Activated T-cell treated with anti-CD3 and anti-CD28 coated beads, Interleukin-2, amount 50 U/mL, for 4 hours (primary cell): ENCODE results near the gene FAM83E. TPM values are rescaled to one million over a fixed set of nuclear protein-coding genes. Genes with fewer than 3 reads are reported as not detected.

Experiments used
- ATAC-seq, 2 donors: fragments of 200-7000 bp; cut with Tn5 transposase; one replicate each; pipeline ENCODE4 v1.10.0; 2021
- DNase-seq: peaks from one replicate; pipeline ENCODE4 v3.0.0-alpha.2; 2020
- H3K27me3 Mint-ChIP-seq: one replicate; pipeline ENCODE4 v1.8.0; 2021; ENCODE audit warnings: low read depth, mixed read lengths
- H3K36me3 Mint-ChIP-seq: one replicate; pipeline ENCODE4 v1.8.0; 2022; ENCODE audit warnings: mixed read lengths; ENCODE audit not compliant: insufficient read depth
- H3K4me1 Mint-ChIP-seq: one replicate; pipeline ENCODE4 v1.8.0; 2021; ENCODE audit warnings: low read depth, mixed read lengths
- H3K4me3 Mint-ChIP-seq: one replicate; pipeline ENCODE4 v1.8.0; 2021; ENCODE audit warnings: mild to moderate bottlenecking, moderate library complexity, mixed read lengths
- H3K9me3 Mint-ChIP-seq: one replicate; pipeline ENCODE4 v1.8.0; 2021; ENCODE audit warnings: mixed read lengths
- total RNA-seq, 3 donors: library from RNA; stranded (reverse); gene quantifications; one replicate each; pipeline ENCODE4 v1.2.1, GENCODE V29; 2021

Gene FAM83E
- total RNA-seq, 3 donors from 2014 or later: 11.3 to 15.7 (median 13.1) TPM

DNA sequence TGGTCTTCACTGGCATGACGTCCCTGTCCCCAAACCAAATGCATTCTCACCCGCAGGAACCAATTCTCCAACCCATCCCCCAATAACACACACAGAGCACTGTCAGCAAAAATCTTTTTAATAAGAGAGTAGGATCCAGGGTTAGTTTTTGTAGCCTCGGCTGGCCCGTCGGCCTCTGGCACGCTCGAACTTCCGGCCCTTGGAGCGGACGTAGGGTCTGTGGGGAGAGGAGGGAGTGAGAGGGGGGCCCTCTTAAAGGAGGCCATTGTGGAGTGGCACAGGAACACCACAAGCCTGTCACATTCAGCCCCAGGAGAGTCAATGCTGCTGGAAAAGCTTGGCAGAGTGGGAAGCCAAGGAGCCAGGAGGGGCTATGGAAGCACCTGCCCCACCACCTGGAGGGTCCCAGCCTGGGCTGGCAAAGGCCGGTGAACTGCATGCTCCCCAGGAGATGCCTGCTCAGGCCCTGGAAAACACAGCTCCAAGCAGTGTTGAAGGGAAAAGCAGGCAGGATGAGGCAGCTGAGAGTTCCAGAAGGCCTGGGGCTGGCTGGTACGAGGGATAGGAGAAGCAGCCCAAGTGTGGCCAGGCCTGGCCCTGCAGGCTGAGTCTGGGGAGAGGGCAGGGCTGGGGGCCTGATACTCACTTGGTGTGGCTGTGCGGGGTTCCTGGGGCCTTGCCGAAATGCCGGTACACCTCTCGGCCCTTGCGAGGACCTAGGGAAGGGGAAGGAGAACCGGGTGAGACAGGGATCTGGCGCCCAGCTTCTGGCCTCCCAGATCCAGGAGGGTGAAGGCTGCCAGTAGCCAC is 560 bp upstream of the FAM83E start:
- no peaks in the 10 kb centered on the region for H3K9me3 Mint-ChIP-seq
- no peaks in the 10 kb centered on the region for H3K27me3 Mint-ChIP-seq

DNA sequence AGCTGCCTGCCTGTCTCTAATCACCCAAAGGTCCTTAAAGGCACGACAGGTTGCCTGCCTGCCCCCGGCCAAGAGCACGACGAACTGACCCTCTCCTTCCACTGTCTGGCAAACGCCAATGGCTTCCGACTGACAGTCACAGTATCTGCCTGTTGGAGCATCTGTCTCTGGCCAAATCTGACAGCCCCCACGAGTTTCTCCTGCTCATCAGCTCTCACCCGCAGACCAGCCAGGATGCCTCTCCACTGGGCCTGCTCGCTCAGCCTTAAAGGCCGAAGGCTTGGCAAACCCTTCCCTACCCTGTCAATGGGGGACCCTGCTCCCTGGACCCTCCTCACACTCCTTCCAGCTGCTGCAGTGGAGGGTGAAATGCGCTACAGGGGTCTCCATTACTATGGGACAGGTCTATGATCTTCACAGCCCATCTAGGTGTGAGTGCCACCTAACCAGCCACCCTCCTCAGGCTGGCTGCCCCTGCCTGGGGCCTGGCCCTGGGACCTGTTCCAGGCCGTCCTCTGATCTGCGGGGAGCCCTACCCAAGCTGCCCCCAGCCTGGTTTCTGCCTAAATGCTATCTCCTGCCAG is 932 bp downstream of the FAM83E start:
- peaks cover 14% of the 10 kb centered on the region for H3K4me1 Mint-ChIP-seq

More for the DNA sequence above, 560 bp upstream of the FAM83E start:
- ATAC-seq (no peak), DNase-seq (no peak)
- peaks cover 46% of the 10 kb centered on the region for H3K36me3 Mint-ChIP-seq
- peaks cover 24% of the 10 kb centered on the region for H3K4me1 Mint-ChIP-seq
- peak overlapping the region; percentile 97 for H3K4me3 Mint-ChIP-seq

DNA sequence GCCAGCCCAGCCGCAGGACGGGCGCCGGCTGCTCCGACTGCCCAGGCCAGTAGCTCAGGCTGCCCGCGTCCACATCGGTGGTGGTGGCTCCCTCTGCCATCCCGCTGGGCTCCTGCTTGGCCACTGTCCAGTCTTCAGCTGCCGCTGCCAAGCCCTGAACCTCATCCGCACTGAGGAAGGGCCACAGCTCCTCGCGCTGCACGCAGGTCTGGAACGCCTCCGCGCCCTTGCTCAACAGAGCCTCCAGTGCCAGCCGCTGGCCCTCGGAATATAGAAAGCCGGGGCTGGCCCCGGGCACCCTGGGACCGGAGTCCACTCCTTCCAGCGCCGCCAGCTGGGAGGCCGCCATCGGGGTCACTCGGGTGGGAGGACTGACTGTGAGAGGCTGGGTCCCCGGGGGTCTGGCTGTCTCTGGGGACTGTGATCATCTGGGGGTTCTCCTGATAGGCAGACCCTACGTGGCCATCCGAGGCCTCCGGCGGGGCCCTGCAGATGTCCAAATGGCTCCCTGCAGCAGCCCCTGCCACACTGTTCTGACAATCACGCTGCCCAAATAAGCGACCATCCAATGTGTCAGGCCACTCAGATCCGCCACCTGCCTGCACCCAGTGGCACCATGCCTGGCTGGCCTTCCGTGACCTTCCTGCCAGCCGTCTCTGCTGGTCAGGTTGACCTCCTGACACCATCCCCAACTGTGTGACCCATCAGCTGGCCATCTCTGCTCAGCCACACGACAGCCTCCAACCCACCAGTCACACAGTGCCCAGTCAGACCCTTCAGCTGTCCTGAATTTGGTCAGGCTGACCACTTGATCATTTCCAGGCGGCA is 1.6 kb downstream of the FAM83E start:
- peaks cover 17% of the 10 kb centered on the region for H3K4me1 Mint-ChIP-seq
- peaks cover 37% of the 10 kb centered on the region for H3K36me3 Mint-ChIP-seq
- no peak for DNase-seq
- H3K27me3 Mint-ChIP-seq: no peaks in the 10 kb centered on the region
- peak overlapping the region; percentile 19 for H3K4me3 Mint-ChIP-seq
- ATAC-seq: peak; percentile 4 to 5
- no peaks in the 10 kb centered on the region for H3K9me3 Mint-ChIP-seq

More for the DNA sequence above, 932 bp downstream of the FAM83E start:
- DNase-seq (no peak), ATAC-seq (peak; percentile 6 to 7)
- Mint-ChIP-seq H3K9me3 (no peaks in the 10 kb centered on the region), H3K27me3 (no peaks in the 10 kb centered on the region), H3K36me3 (peaks cover 42% of the 10 kb centered on the region), H3K4me3 (peak overlapping the region; percentile 40)

DNA sequence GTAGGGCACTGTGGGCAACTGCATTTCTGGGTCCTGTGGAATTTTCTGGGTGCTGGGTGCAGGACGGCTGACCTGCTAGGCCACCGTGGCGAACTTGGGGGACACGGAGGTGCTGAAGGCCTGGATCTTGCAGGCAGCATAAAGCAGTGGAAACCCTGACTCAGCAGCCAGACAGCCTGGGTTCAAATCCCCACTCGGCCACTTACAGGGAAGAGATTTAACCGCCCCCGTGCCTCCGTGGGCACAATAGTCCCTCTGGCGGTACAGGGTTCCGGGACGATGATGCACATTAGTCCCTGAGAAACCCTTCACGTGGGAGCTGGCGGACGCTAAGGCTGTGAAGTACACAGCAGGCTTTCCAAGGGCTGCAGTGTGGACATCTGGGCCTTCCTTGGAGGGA is 3.0 kb downstream of the FAM83E start:
- ATAC-seq: no peak
- no peak overlapping the region for H3K4me3 Mint-ChIP-seq
- H3K27me3 Mint-ChIP-seq: no peaks in the 10 kb centered on the region
- H3K36me3 Mint-ChIP-seq: peaks cover 26% of the 10 kb centered on the region
- DNase-seq: no peak
- H3K9me3 Mint-ChIP-seq: no peaks in the 10 kb centered on the region
- H3K4me1 Mint-ChIP-seq: peaks cover 13% of the 10 kb centered on the region

DNA sequence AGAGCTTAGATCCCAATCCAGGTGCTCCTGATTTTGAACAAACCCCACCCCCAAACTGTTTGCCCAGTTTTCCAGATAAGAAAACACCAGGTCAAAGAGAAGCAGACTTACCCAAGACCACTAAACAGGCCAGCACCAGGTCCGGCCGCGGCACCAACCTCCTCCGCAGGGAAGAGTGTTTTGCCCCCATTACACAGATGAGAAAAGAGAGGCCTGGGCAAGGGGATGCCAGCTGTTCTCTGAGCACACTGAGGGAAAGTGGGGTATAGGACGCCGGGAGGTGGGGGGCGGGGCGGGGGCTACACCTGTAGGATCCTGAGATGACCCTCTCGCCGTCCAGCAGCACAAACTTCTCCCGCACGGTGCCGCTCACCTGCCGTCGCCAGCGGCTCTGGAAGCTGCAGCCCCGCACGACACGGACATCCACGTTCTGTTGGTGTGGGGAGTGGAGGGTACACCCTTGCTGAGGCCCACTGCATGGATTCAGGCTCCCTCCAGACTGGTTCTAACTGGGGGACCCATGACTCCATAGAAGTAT is 5.2 kb downstream of the FAM83E start:
- Mint-ChIP-seq H3K9me3 (no peaks in the 10 kb centered on the region), H3K4me3 (no peak overlapping the region), H3K36me3 (peaks cover 9% of the 10 kb centered on the region), H3K27me3 (no peaks in the 10 kb centered on the region), H3K4me1 (peaks cover 3% of the 10 kb centered on the region)
- DNase-seq (no peak), ATAC-seq (no peak)

DNA sequence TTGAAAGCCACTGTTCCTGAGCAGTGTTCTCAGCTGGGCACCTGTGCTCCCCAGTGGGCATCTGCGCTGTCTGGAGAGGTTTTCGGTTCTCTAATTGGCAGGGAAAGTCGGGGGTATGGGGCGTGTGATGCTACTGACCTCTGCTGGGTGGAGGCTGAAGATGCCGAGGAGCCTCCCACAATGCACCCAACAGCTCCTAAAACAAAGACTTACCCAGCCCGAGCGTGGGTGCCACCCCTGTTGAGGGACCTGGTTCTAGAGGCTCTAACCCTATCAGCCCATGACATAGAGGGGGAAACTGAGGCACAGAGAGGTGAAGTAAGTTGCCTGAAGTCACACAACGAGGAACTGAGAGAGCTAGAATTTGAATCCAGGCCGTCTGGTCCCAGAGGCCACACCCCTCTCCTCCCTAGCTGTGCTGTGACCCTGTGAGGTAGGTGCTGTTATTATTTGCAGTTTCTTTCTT is 6.0 kb downstream of the FAM83E start:
- DNase-seq (peak; percentile 36), ATAC-seq (peak; percentile 60 to 65)
- Mint-ChIP-seq H3K36me3 (peaks cover 3% of the 10 kb centered on the region), H3K4me3 (no peak overlapping the region), H3K27me3 (no peaks in the 10 kb centered on the region), H3K4me1 (peaks cover 3% of the 10 kb centered on the region), H3K9me3 (no peaks in the 10 kb centered on the region)

DNA sequence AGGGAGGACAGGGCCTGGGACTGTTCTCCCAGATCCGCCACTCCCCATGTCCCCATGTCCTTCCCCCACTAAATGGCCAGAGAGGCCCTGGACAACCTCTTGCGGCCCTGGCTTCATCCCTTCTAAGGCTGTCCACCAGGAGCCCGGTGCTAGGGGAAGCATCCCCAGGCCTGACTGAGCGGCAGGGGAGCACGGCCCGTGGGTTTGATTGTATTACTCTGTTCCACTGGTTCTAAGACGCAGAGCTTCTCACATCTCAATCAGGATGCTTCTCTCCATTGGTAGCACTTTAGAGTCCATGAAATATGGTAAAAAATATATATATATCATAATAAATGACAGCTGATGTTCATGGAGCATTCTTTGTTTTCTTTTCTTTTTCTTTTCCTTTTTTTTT is 7.5 kb downstream of the FAM83E start:
- no peak for ATAC-seq
- no peaks in the 10 kb centered on the region for H3K9me3 Mint-ChIP-seq
- H3K4me1 Mint-ChIP-seq: peaks cover 3% of the 10 kb centered on the region
- H3K36me3 Mint-ChIP-seq: no peaks in the 10 kb centered on the region
- no peak for DNase-seq
- no peak overlapping the region for H3K4me3 Mint-ChIP-seq
- no peaks in the 10 kb centered on the region for H3K27me3 Mint-ChIP-seq

DNA sequence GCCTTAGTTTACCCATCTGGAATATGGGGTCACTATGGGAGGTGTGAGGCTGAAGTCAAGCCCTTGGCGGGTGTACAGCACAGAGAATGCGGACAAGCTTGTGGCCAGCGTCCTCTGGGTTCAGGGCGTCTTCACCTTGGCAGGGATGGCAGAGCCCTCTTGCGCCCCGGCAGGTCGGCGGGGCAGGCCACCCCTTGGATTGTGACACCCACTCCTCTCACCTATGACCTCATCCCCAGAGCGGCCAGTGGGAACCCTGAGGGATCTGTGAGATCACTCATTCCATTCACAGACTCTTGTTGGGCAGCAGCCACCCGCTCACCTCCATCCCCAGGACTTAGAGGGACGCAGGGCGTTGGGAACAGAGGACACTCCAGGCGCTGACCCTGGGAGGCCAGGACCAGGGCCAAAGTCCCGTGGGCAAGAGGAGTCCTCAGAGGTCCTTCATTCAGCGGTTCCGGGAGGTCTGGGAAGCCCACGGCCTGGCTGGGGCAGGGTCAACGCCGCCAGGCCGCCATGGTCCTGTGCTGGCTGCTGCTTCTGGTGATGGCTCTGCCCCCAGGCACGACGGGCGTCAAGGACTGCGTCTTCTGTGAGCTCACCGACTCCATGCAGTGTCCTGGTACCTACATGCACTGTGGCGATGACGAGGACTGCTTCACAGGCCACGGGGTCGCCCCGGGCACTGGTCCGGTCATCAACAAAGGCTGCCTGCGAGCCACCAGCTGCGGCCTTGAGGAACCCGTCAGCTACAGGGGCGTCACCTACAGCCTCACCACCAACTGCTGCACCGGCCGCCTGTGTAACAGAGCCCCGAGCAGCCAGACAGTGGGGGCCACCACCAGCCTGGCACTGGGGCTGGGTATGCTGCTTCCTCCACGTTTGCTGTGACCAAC is 8.2 kb downstream of the FAM83E start, which contains the start of gene SPACA4:
SPACA4 (plus strand) TSS at position 280 of the 896 bp plus-strand sequence; CDS start at position 517, 237 bp downstream.
- DNase-seq: no peak
- Mint-ChIP-seq H3K27me3 (no peaks in the 10 kb centered on the region), H3K4me1 (peaks cover 3% of the 10 kb centered on the region), H3K36me3 (no peaks in the 10 kb centered on the region), H3K9me3 (no peaks in the 10 kb centered on the region), H3K4me3 (no peak within 1 kb of the TSS)
- no peak for ATAC-seq

DNA sequence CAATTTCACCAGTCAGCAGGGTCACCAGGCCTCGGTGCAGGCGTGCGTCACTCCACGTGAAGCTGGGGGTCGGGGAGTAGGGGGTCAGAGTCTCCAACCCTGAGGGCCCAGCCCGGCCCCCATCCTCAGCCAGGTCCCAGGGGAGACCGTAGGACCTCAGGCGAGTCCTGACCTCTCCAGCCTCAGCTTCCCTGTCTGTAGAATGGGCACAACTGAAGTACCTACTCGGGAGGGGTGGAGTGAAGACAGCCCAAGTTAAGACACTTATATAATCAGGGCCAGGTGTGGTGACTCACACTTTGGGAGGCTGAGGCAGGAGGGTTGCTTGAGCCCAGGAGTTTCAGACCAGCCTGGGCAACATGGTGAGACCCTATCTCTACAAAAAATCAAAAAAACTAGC is 11.0 kb downstream of the FAM83E start:
- peaks cover 2% of the 10 kb centered on the region for H3K4me1 Mint-ChIP-seq
- H3K4me3 Mint-ChIP-seq: no peak overlapping the region
- no peak for DNase-seq
- ATAC-seq: no peak
- no peaks in the 10 kb centered on the region for H3K9me3 Mint-ChIP-seq
- H3K27me3 Mint-ChIP-seq: no peaks in the 10 kb centered on the region
- H3K36me3 Mint-ChIP-seq: no peaks in the 10 kb centered on the region

DNA sequence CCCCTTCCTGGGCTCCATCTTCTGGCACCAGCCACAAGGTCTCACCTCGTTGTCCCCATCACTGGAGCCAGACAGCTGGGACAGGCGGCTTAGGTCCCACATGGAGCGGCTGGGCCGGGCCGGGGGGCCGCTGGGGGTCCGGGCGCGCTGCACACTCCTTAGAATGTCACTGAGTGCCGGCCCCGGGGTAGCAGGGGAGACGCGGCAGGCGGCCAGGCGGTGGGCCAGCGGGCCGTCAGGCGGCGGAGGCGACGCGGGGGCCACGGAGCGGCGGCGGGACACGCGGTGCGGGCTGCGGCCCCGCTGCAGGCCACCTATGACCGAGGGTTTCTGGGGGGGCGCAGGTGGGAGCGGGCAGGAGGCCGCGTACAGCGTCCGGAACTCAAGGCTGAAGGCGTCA is 11.4 kb downstream of the FAM83E start:
- no peak for ATAC-seq
- Mint-ChIP-seq H3K4me1 (no peaks in the 10 kb centered on the region), H3K27me3 (no peaks in the 10 kb centered on the region), H3K9me3 (no peaks in the 10 kb centered on the region), H3K36me3 (no peaks in the 10 kb centered on the region), H3K4me3 (no peak overlapping the region)
- no peak for DNase-seq

DNA sequence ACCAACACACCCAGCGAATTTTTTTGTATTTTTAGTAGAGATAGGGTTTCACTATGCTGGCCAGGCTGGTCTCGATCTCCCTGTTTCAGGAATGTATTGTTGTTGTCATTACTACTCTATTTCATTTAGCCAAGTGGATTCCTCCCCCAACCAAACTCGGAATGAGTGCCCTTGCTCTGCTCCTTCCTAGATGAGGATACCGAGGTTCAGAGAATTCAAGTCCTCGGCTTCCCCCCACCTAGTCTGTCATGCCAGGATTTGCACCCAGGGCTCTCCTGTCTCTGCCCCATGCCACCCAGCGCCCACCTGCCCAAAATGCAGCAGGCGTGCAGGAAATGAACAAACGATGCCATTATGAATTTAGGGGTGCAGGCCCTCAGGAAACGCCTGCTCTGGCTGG is 11.9 kb downstream of the FAM83E start:
- H3K27me3 Mint-ChIP-seq: no peaks in the 10 kb centered on the region
- no peaks in the 10 kb centered on the region for H3K9me3 Mint-ChIP-seq
- H3K4me1 Mint-ChIP-seq: no peaks in the 10 kb centered on the region
- ATAC-seq (no peak), DNase-seq (no peak)
- H3K4me3 Mint-ChIP-seq: no peak overlapping the region
- H3K36me3 Mint-ChIP-seq: no peaks in the 10 kb centered on the region

DNA sequence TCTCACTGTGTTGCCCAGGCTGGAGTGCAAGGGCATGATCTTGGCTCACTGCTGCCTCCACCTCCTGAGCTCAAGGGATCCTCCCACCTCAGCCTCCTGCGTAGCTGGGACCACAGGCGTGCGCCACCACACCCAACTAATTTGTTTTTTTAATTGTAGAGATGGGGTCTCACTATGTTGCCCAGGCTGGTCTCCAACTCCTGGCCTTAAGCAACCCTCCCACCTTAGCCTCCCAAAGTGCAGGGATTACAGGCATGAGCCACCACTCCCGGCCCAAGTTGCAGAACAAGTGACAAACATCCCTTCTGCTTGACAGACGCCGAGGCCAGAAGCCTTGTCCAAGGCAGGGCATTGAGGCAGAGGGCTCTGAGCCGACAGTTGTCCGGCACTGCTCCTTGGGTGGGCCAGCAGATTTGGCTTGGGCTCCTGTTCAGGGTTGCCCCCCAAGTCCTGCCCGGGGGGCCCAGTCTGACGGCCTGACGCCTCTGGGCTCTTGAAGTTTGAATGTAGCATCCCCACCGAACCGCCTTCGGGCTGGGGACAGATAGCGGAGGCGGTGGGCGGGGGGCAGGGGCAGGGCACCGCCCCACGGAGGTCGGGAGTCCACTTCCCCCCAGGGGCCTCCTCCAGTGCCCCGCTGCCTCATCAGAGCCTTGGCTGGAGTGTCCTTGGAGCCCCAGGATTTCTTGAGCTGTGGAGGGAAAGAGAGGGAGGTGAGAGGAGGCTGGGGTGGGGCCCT is 14.0 kb downstream of the FAM83E start:
- Mint-ChIP-seq H3K4me1 (peaks cover 5% of the 10 kb centered on the region), H3K4me3 (no peak overlapping the region), H3K27me3 (no peaks in the 10 kb centered on the region), H3K36me3 (no peaks in the 10 kb centered on the region), H3K9me3 (no peaks in the 10 kb centered on the region)
- ATAC-seq: no peak
- DNase-seq: no peak
